Vagina (tissue), 2 donors: ENCODE results near the gene SRPK3. TPM values are rescaled to one million over a fixed set of nuclear protein-coding genes. Genes with fewer than 3 reads are reported as not detected.
"Not testable (repeated sequence)": the region's sequence is repeated elsewhere in the genome, so short reads cannot be mapped to it uniquely, and the experiment has no call there.

ENCODE experiments used
- DNase-seq, 2 donors: peaks; one replicate each; pipeline ENCODE4 v3.0.0-alpha.2; 2017; ENCODE audit errors: extremely low spot score in 2 of 2
- H3K27ac ChIP-seq: fragments of 200-600 bp; sonication (generic); one replicate; pipeline ENCODE4 v1.5.1; 2019
- H3K27me3 ChIP-seq: fragments of 200-600 bp; sonication (generic); one replicate; pipeline ENCODE4 v1.5.1; 2019
- H3K36me3 ChIP-seq, 2 donors: fragments of 200-600 bp; sonication (generic); one replicate each; pipeline ENCODE4 v1.5.1; 2017 to 2019
- H3K4me1 ChIP-seq: fragments of 200-600 bp; sonication (generic); one replicate; pipeline ENCODE4 v1.5.1; 2019
- H3K4me3 ChIP-seq, 2 donors: fragments of 200-600 bp; sonication (generic); 1 replicate in 1 of 2; 2 replicates in 1 of 2; pipeline ENCODE4 v1.5.1; 2016 to 2019
- H3K9me3 ChIP-seq: fragments of 200-600 bp; sonication (generic); one replicate; pipeline ENCODE4 v1.5.1; 2019
- POLR2A ChIP-seq, 2 donors: fragments of 450-650 bp; IDR thresholded peaks; one replicate each; pipeline ENCODE4 v1.6.1; 2017; ENCODE audit warnings: antibody characterized with exemption in 2 of 2, mild to moderate bottlenecking in 2 of 2, moderate library complexity in 2 of 2
- POLR2AphosphoS5 ChIP-seq, 2 donors: sonication (generic); formaldehyde crosslinking; IDR thresholded peaks; one replicate each; pipeline ENCODE4 v1.9.0; 2017; ENCODE audit warnings: antibody characterized with exemption in 2 of 2, mild to moderate bottlenecking in 2 of 2, low read depth in 1 of 2; ENCODE audit not compliant: insufficient read depth in 1 of 2
- intact Hi-C: fragments of 100-400 bp; cut with DNase I; formaldehyde crosslinking; loops from one replicate; pipeline ENCODE4 v1.15.1; 2023
- total RNA-seq: library from RNA; depleted of rRNA; stranded (reverse); fragments of >200 nt; gene quantifications from one replicate; pipeline ENCODE4 v1.2.3, GENCODE V29; 2016
- TF ChIP-seq, protein P1 (sequence below), 3 experiments: fragments of 450-650 bp in 2 of 3; fragments of 200-600 bp in 1 of 3; sonication (generic) in 1 of 3; IDR thresholded peaks; one replicate each; pipeline ENCODE4 v1.5.1; 2017 to 2019; ENCODE audit warnings: antibody characterized with exemption in 3 of 3, mild to moderate bottlenecking in 2 of 3, moderate library complexity in 2 of 3

SRPK3 gene
- total RNA-seq, 1 donor from 2014 or later = 0.25 TPM

DNA sequence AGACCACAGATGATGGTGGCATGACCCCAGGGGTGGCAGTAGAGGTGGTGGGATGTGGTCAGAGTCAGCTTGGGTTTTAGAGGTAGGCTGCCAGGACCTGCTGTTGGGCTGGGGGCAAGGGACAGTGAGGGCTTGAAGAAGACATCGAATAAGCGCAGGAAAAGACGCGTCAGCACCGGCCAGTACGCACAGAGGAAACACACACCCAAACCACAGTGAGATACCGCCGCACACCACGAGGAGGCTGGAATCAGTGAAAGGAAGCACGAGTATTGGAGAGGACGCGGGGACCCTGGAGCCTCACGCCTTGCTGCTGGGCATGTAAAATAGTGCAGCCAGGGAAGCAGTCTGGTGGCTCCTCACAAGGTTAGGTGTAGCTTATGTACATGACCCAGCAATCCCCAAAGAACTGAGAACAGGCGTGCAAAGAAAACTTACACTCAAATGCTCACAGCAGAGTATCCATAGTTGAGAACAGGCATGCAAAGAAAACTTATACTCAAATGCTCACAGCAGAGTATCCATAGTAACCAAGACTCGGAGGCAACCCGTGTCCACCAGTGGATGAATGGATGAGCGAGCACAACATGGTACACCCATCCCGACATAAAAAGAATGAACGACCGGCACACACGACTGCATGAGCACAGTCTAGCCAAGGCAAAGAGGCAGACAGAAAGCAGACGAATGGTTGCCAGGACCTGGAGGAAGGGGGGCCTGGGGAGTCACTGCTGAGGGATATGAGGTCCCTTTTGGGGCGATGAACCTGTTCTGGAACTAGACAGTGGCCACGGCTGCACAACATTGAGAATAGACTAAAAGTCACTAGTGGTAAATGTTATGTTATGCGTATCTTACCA is 36.2 kb downstream of the SRPK3 start:
- Histone ChIP-seq H3K4me1 (no peaks in the 10 kb centered on the region), H3K36me3 (no peaks in the 10 kb centered on the region), H3K9me3 (no peaks in the 10 kb centered on the region), H3K4me3 (no peak overlapping the region), H3K27me3 (no peaks in the 10 kb centered on the region), H3K27ac (no peak overlapping the region)
- DNase-seq = no peak
- intact Hi-C loops = no loop called here
- TF ChIP-seq POLR2A (IDR thresholded peaks at IDR 0.05) (no peak), POLR2AphosphoS5 (IDR thresholded peaks at IDR 0.05; ENCODE audit: insufficient read depth in 1 of 2, low read depth in 1 of 2) (no peak)
- TF ChIP-seq, protein P1, sequence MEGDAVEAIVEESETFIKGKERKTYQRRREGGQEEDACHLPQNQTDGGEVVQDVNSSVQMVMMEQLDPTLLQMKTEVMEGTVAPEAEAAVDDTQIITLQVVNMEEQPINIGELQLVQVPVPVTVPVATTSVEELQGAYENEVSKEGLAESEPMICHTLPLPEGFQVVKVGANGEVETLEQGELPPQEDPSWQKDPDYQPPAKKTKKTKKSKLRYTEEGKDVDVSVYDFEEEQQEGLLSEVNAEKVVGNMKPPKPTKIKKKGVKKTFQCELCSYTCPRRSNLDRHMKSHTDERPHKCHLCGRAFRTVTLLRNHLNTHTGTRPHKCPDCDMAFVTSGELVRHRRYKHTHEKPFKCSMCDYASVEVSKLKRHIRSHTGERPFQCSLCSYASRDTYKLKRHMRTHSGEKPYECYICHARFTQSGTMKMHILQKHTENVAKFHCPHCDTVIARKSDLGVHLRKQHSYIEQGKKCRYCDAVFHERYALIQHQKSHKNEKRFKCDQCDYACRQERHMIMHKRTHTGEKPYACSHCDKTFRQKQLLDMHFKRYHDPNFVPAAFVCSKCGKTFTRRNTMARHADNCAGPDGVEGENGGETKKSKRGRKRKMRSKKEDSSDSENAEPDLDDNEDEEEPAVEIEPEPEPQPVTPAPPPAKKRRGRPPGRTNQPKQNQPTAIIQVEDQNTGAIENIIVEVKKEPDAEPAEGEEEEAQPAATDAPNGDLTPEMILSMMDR (IDR thresholded peaks at IDR 0.05) = no peak

DNA sequence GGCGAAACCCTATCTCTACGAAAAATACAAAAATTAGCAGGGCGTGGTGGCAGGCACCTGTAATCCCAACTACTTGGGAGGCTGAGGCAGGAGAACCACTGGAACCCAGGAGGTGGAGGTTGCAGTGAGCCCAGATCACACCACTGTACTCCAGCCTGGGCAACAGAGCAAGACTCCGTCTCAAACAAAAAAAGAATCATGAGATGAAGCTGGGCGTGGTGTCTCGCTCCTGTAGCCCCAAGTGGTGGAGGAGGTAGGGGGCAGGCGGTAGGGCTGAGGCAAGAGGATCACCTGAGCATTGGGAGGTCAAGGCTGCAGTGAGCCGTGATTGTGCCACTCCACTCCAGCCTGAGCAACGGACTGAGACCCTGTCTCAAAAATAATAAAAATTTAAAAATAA is 37.2 kb downstream of the SRPK3 start:
- H3K27ac ChIP-seq, H3K36me3 ChIP-seq, H3K4me1 ChIP-seq, H3K9me3 ChIP-seq, H3K4me3 ChIP-seq, DNase-seq, H3K27me3 ChIP-seq, intact Hi-C loops: not testable (repeated sequence)

DNA sequence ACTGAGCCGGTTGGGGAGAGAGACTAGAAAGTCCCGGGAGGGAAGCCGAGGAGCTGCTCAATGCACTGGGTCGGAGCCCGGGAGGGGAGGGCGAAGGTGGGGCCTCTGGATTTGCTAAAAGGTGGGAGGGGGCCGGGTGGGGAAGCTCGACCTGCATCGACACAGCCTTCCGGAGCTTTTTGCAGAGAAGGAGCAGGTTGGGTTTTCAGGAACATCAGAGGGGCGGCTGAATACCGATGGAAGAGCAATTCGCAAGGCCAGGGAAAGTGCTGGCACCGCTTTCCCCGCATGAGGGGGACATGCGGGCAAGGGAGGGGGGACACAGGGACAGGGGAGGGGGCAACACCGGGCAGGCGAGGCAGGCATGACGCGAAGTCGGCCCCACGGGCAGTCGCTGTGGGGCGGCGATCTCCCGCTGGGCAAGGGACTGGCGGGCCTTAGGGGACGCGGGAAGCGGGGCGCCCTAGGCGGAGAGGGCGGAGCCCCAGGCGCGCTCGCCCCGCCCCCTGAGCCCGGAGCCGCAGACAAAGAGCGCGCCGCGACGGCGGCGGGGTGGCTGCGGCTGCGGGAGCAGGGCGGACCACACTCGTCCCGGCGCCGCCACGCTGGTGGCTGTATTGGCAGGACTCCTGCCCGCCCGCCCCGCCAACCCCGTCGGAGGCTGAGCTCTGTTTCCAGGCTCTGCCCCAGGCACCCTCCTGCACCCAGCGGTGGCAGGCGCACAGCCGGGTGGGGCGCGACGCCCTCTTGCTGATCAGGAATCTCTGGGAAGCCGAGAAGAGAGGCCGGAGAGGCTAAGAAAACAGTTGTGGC is 37.9 kb downstream of the SRPK3 start:
- Histone ChIP-seq H3K9me3 (no peaks in the 10 kb centered on the region), H3K27ac (peak overlapping the region; percentile 28), H3K4me1 (no peaks in the 10 kb centered on the region), H3K36me3 (no peaks in the 10 kb centered on the region), H3K4me3 (peak overlapping the region; percentile 36 to 54), H3K27me3 (no peaks in the 10 kb centered on the region)
- no peak for DNase-seq
- TF ChIP-seq POLR2A (IDR thresholded peaks at IDR 0.05) = no peak
- TF ChIP-seq, protein P1 (IDR thresholded peaks at IDR 0.05) = no peak
- TF ChIP-seq POLR2AphosphoS5 (IDR thresholded peaks at IDR 0.05; ENCODE audit: insufficient read depth in 1 of 2, low read depth in 1 of 2) = no peak
- intact Hi-C loops = no loop called here

DNA sequence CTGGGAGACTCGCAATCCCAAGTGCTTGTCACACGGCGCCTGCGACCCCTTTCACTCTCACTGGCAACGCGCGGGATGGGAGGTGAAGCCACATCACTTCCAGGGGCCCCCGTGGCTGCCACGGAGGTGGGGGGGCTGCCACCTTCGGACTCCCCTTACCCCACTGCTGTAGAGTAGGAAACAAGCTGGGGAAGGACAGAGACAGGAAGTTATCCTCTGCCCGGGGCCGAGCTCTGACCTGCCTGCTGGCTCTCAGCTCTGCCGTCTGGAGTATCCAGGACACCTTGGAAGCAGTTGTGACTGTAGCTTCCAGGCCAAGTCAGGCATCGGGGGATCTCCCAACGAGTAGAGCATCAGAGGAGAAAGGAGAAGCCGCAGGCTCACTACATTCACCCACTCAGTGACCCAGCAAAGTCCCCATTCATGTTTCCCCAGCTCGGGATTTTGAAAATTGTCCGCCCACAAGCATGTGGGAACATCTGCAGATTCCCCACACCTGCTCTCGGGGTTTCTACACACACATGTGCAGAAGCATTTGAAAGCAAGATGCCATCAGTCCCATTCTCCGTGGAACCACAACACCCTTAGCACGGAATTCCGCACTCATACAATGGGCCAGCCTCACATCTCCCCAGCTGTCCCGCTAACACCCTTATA is 38.7 kb downstream of the SRPK3 start:
- intact Hi-C loops = no loop called here
- no peak for DNase-seq
- no peaks in the 10 kb centered on the region for H3K27me3 ChIP-seq
- H3K27ac ChIP-seq = peak overlapping the region; percentile 28
- H3K9me3 ChIP-seq = no peaks in the 10 kb centered on the region
- peak overlapping the region; percentile 36 to 54 for H3K4me3 ChIP-seq
- TF ChIP-seq, protein P1 (IDR thresholded peaks at IDR 0.05) = no peak
- TF ChIP-seq POLR2A (IDR thresholded peaks at IDR 0.05) = no peak
- no peak for TF ChIP-seq POLR2AphosphoS5 (IDR thresholded peaks at IDR 0.05; ENCODE audit: insufficient read depth in 1 of 2, low read depth in 1 of 2)
- H3K4me1 ChIP-seq = no peaks in the 10 kb centered on the region
- no peaks in the 10 kb centered on the region for H3K36me3 ChIP-seq

DNA sequence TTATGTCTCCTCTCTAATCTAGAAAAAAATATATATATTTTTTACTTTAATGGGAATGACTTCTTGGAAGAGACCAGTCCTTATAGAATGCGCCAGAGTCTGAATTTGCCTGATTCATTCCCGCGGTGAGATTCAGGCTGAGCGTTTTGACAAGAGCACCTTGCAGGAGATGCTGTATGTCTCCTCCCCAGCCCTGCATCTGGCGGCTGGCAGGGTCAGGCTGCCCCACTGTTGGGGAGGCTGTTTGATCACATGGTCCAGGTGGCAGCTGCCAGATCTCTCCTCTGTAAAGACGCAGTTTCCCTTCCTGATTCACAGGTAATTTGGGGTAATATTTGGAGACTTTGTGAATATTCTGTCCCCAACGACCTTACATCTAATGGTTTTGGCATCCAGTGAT is 39.8 kb downstream of the SRPK3 start:
- Histone ChIP-seq H3K4me1 (no peaks in the 10 kb centered on the region), H3K27ac (no peak overlapping the region), H3K4me3 (no peak overlapping the region), H3K36me3 (no peaks in the 10 kb centered on the region), H3K27me3 (no peaks in the 10 kb centered on the region), H3K9me3 (no peaks in the 10 kb centered on the region)
- TF ChIP-seq POLR2A (IDR thresholded peaks at IDR 0.05) = no peak
- TF ChIP-seq, protein P1 (IDR thresholded peaks at IDR 0.05) = no peak
- no peak for TF ChIP-seq POLR2AphosphoS5 (IDR thresholded peaks at IDR 0.05; ENCODE audit: insufficient read depth in 1 of 2, low read depth in 1 of 2)
- no peak for DNase-seq
- intact Hi-C loops = no loop called here
